HEK293 (cell line): Measurements from ENCODE around the gene VAV3.

ENCODE experiments used
- CTCF ChIA-PET: fragments of 350-600 bp; formaldehyde crosslinking; extraction: SDS; loops from one replicate; lab custom pipeline; 2021; ENCODE audit warnings: antibody characterized with exemption; lab: Yijun Ruan, JAX
- POLR2A ChIA-PET: fragments of 300-600 bp; formaldehyde crosslinking; extraction: SDS; loops from one replicate; lab custom pipeline; 2020; ENCODE audit warnings: antibody characterized with exemption, inconsistent platforms; lab: Yijun Ruan, JAX
- H3K27ac ChIP-seq: fragments of 200-500 bp; sonication (Bioruptor generic); 2 replicates; pipeline ENCODE4 v1.5.1; 2014; ENCODE audit warnings: low read depth, low read length, control low read depth, inconsistent platforms; ENCODE audit errors: extremely low read depth
- H3K36me3 ChIP-seq, 2 experiments: fragments of 200-500 bp in 1 of 2; sonication (Bioruptor generic) in 1 of 2; 1 replicate in 1 of 2; 2 replicates in 1 of 2; pipeline ENCODE4 v1.5.1; 2014 to 2017; ENCODE audit warnings: inconsistent platforms in 2 of 2, low read length in 2 of 2; ENCODE audit not compliant: control insufficient read depth in 2 of 2, insufficient read depth in 1 of 2
- H3K4me1 ChIP-seq: fragments of 200-500 bp; sonication (Bioruptor generic); 2 replicates; pipeline ENCODE4 v1.5.1; 2014; ENCODE audit warnings: mild to moderate bottlenecking, low read length, inconsistent platforms; ENCODE audit not compliant: control insufficient read depth, insufficient read depth
- H3K4me3 ChIP-seq: 2 replicates; pipeline ENCODE4 v1.5.1; 2011; ENCODE audit warnings: low read depth, mild to moderate bottlenecking, control low read depth, low read length, moderate library complexity
- H3K9me3 ChIP-seq: fragments of 200-500 bp; sonication (Bioruptor generic); 2 replicates; pipeline ENCODE4 v1.5.1; 2014; ENCODE audit warnings: low read depth, low read length, inconsistent platforms; ENCODE audit not compliant: control insufficient read depth, insufficient read depth
- BCL11B ChIP-seq: fragments of 450-650 bp; formaldehyde crosslinking; IDR thresholded peaks from 2 replicates; pipeline ENCODE4 v1.5.1; 2016; ENCODE audit warnings: low read depth, missing biosample characterization, missing genetic modification characterization
- BCL6B ChIP-seq: fragments of 450-650 bp; formaldehyde crosslinking; IDR thresholded peaks from 2 replicates; pipeline ENCODE4 v1.5.1; 2017; ENCODE audit warnings: missing biosample characterization, missing genetic modification characterization
- REST ChIP-seq: fragments of 450-650 bp; formaldehyde crosslinking; IDR thresholded peaks from 2 replicates; pipeline ENCODE4 v1.5.1; 2016; ENCODE audit warnings: missing biosample characterization, missing genetic modification characterization
- WT1 ChIP-seq: fragments of 450-650 bp; formaldehyde crosslinking; IDR thresholded peaks from 2 replicates; pipeline ENCODE4 v1.5.1; 2016; ENCODE audit warnings: missing biosample characterization, missing genetic modification characterization
- ZBTB26 ChIP-seq: fragments of 450-650 bp; formaldehyde crosslinking; optimal IDR thresholded peaks from 2 replicates; pipeline ENCODE3; 2016; ENCODE audit warnings: missing biosample characterization, mild to moderate bottlenecking, missing genetic modification characterization
- ZNF10 ChIP-seq: fragments of 450-650 bp; formaldehyde crosslinking; IDR thresholded peaks from 2 replicates; pipeline ENCODE4 v1.5.1; 2017; ENCODE audit warnings: missing biosample characterization, missing genetic modification characterization
- ZNF138 ChIP-seq: fragments of 450-650 bp; formaldehyde crosslinking; IDR thresholded peaks from 2 replicates; pipeline ENCODE4 v1.5.1; 2016; ENCODE audit warnings: missing biosample characterization, missing genetic modification characterization, borderline replicate concordance
- ZNF202 ChIP-seq: fragments of 450-650 bp; formaldehyde crosslinking; IDR thresholded peaks from 2 replicates; pipeline ENCODE4 v1.5.1; 2016; ENCODE audit warnings: missing biosample characterization, missing genetic modification characterization, borderline replicate concordance
- ZNF211 ChIP-seq: fragments of 450-650 bp; formaldehyde crosslinking; IDR thresholded peaks from 2 replicates; pipeline ENCODE4 v1.5.1; 2016; ENCODE audit warnings: low read depth, missing biosample characterization, missing genetic modification characterization
- ZNF214 ChIP-seq: fragments of 450-650 bp; formaldehyde crosslinking; IDR thresholded peaks from 2 replicates; pipeline ENCODE4 v1.5.1; 2017; ENCODE audit warnings: missing biosample characterization, mild to moderate bottlenecking, missing genetic modification characterization, borderline replicate concordance
- ZNF341 ChIP-seq: fragments of 450-650 bp; formaldehyde crosslinking; IDR thresholded peaks from 2 replicates; pipeline ENCODE4; 2016; ENCODE audit warnings: low read depth, missing biosample characterization, missing genetic modification characterization
- ZNF354C ChIP-seq: fragments of 450-650 bp; formaldehyde crosslinking; IDR thresholded peaks from 2 replicates; pipeline ENCODE4 v1.5.1; 2016; ENCODE audit warnings: missing biosample characterization, missing genetic modification characterization, low read depth, borderline replicate concordance
- ZNF398 ChIP-seq: fragments of 450-650 bp; formaldehyde crosslinking; IDR thresholded peaks from 2 replicates; pipeline ENCODE4 v1.5.1; 2017; ENCODE audit warnings: missing biosample characterization, missing genetic modification characterization
- ZNF423 ChIP-seq: fragments of 450-650 bp; formaldehyde crosslinking; IDR thresholded peaks from 2 replicates; pipeline ENCODE4 v1.5.1; 2016; ENCODE audit warnings: missing biosample characterization, missing genetic modification characterization
- ZNF48 ChIP-seq: fragments of 450-650 bp; formaldehyde crosslinking; IDR thresholded peaks from 2 replicates; pipeline ENCODE4 v1.5.1; 2016; ENCODE audit warnings: missing biosample characterization, missing genetic modification characterization
- ZNF521 ChIP-seq: fragments of 450-650 bp; formaldehyde crosslinking; IDR thresholded peaks from 2 replicates; pipeline ENCODE4 v1.5.1; 2017; ENCODE audit warnings: missing biosample characterization, mild to moderate bottlenecking, missing genetic modification characterization
- ZNF555 ChIP-seq: fragments of 450-650 bp; formaldehyde crosslinking; conservative IDR thresholded peaks from 2 replicates; pipeline ENCODE4 v1.5.1; 2017; ENCODE audit warnings: missing biosample characterization, mild to moderate bottlenecking, missing genetic modification characterization, inconsistent platforms
- ZNF830 ChIP-seq: fragments of 450-650 bp; IDR thresholded peaks from 2 replicates; pipeline ENCODE4 v1.5.0; 2018; ENCODE audit warnings: missing biosample characterization, missing genetic modification characterization, low read depth, mild to moderate bottlenecking, moderate library complexity

VAV3 gene

GRCh38 chr1:107668762-107669161, 296.2 kb downstream of the VAV3 start (continued):
- TF ChIP-seq ZNF10 (peak; percentile 36; the same call in 1 of the 2 replicates), ZNF423 (tag by site-specific recombination) (no peak), ZNF48 (tag by site-specific recombination) (no peak), BCL11B (no peak)
- TF ChIP-seq, all 188 proteins: peak for 12

GRCh38 chr1:107666493-107666892, 298.5 kb downstream of the VAV3 start:
- Histone ChIP-seq H3K36me3 (no peaks in the 10 kb centered on the region), H3K9me3 (no peaks in the 10 kb centered on the region)
- POLR2A ChIA-PET, result no interaction called here
- TF ChIP-seq WT1 (tag by site-specific recombination) (no peak), ZNF214 (tag by site-specific recombination) (no peak), ZNF211 (tag by site-specific recombination) (no peak), ZNF341 (tag by site-specific recombination) (no peak), BCL6B (tag by site-specific recombination) (no peak), ZNF138 (no peak), ZNF354C (tag by site-specific recombination) (no peak), ZNF398 (tag by site-specific recombination) (no peak), REST (no peak), ZNF830 (no peak), ZNF202 (tag by site-specific recombination) (no peak)
- TF ChIP-seq, all 188 proteins: peak for 0
- H3K4me1 ChIP-seq, result peaks cover 15% of the 10 kb centered on the region
- no peak overlapping the region for H3K27ac ChIP-seq
- H3K4me3 ChIP-seq, result no peak overlapping the region
- CTCF ChIA-PET, result no interaction called here

- POLR2A ChIA-PET, result no interaction called here
- Histone ChIP-seq H3K9me3 (no peaks in the 10 kb centered on the region), H3K4me3 (no peak overlapping the region), H3K4me1 (peaks cover 15% of the 10 kb centered on the region), H3K27ac (no peak overlapping the region), H3K36me3 (no peaks in the 10 kb centered on the region)
- CTCF ChIA-PET, result no interaction called here
- TF ChIP-seq ZBTB26 (tag by site-specific recombination) (no peak), ZNF521 (tag by site-specific recombination) (no peak), ZNF555 (tag by site-specific recombination) (no peak)
Measured at GRCh38 chr1:107664982-107665925, 299.7 kb downstream of the VAV3 start.
